GM10248 (cell line): ENCODE data around the gene ISCA1.

Experiments used
- CTCF ChIA-PET: fragments of 300-600 bp; sonication (Branson Sonifier 250); formaldehyde crosslinking; extraction: SDS; loops from one replicate; lab custom pipeline; 2021; ENCODE audit warnings: antibody characterized with exemption; lab: Yijun Ruan, JAX
- POLR2A ChIA-PET: fragments of 350-650 bp; sonication (Branson Sonifier 250); formaldehyde crosslinking; extraction: SDS; loops from one replicate; lab custom pipeline; 2020; ENCODE audit warnings: antibody characterized with exemption; lab: Yijun Ruan, JAX
- DNase-seq: peaks from one replicate; pipeline ENCODE4 v3.0.0; 2012; ENCODE audit errors: extremely low spot score
- TF ChIP-seq, protein P1 (sequence below): IDR thresholded peaks from 2 replicates; pipeline ENCODE4 v1.5.1; 2012; ENCODE audit warnings: mild to moderate bottlenecking, low read depth; ENCODE audit errors: extremely low read depth, missing control alignments, control extremely low read depth

Gene ISCA1

DNA sequence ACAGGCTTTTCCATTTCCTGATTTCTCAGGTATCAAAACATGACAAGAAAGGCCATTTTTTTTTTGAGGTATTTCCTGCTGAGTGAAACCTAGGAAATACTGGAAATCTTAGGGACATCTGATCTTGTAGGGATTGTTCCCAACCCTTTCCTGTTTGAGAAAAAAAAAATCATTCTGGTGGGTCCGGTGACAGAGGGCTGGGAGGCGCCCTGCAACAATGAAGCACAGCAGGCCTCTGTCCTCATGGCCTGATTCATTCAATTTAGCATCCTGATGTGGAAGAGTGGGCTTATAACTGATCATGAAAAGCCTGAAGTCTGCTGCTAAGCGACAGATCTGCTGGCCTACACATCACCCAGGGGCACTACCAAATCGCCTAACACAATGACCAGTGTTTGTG, 19.8 kb downstream of the ISCA1 start:
- DNase-seq, result no peak
- TF ChIP-seq, protein P1, sequence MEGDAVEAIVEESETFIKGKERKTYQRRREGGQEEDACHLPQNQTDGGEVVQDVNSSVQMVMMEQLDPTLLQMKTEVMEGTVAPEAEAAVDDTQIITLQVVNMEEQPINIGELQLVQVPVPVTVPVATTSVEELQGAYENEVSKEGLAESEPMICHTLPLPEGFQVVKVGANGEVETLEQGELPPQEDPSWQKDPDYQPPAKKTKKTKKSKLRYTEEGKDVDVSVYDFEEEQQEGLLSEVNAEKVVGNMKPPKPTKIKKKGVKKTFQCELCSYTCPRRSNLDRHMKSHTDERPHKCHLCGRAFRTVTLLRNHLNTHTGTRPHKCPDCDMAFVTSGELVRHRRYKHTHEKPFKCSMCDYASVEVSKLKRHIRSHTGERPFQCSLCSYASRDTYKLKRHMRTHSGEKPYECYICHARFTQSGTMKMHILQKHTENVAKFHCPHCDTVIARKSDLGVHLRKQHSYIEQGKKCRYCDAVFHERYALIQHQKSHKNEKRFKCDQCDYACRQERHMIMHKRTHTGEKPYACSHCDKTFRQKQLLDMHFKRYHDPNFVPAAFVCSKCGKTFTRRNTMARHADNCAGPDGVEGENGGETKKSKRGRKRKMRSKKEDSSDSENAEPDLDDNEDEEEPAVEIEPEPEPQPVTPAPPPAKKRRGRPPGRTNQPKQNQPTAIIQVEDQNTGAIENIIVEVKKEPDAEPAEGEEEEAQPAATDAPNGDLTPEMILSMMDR, result no peak
- ChIA-PET POLR2A (no interaction called here), CTCF (interaction anchor here (1.8 to 2.1 kb wide), 3 partner anchors 14 to 60 kb away, joined by 4 to 6 read pairs (median 5); no protein-coding TSS in a partner anchor)

DNA sequence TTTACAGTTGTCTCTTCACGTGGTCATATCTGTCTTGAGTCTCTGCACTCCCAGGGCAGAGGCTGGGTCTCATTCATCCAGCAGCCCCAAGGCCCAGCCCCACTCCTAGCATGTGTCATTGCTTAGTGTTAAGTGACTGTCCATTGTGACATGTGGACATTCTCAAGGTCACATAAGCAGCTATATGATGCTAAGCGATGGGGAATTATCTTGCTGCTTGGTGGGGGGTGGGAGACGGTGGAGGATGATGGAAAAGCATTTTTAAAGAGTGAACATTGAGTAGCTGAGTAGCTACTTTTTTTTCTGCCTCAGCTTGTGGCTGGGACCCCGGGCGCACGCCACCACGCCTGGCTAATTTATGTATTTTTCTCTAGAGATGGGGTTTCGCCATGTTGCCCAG, 22.8 kb downstream of the ISCA1 start, which contains the start of gene C9orf153:
Gene C9orf153 (minus strand): TSS at position 101 of the 400 bp plus-strand sequence. CDS start 30,054 bp downstream, outside the sequence.
- ChIA-PET POLR2A (no interaction called here), CTCF (interaction anchor here (1.5 kb wide), 1 partner anchor 17 kb away, joined by 4 read pairs; no protein-coding TSS in a partner anchor)
- DNase-seq, result no peak
- TF ChIP-seq, protein P1, result no peak

DNA sequence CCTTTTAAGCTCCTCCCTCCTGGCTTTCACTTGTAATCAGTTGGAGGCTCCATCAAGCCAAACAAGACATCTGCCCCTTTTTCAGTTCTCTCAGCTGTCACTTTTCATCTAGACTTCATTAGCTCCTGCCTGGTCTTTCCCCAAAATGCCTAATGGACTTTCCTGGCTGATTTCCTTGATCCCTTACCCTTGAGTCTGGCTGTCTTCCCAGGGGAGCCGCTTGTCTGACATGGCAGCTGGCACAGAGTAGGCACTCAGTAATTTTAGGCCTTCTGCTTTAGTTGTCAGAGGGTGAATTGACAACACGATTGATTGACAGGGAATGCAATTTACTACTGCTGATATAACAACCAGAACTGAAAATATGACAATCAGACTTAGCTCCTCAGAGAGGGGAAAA, 24.9 kb downstream of the ISCA1 start:
- ChIA-PET POLR2A (no interaction called here), CTCF (interaction anchor here (0.8 to 3.3 kb wide), 10 partner anchors 10 to 438 kb away, joined by 3 to 12 read pairs (median 3); no protein-coding TSS in a partner anchor)
- TF ChIP-seq, protein P1, result no peak
- no peak for DNase-seq

DNA sequence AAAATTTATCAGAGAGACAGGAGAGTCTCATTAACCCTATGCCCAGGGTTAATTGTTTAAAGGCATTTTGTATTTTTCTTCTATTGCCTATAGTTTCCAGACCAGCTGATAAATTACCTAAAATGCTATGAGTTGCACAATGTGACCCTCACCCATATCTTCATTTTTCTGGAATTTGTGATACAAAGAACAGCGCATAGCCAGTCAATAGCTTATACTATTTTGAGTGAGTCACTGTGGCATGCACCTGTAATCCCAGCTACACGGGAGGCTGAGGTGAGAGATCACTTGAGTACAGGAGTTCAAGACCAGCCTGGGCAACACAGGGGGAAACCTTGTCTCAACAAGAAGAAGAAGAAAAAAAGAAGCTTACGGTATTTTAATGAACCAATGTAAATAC, 25.7 kb downstream of the ISCA1 start:
- TF ChIP-seq, protein P1, result no peak
- POLR2A ChIA-PET, result no interaction called here
- no peak for DNase-seq
- CTCF ChIA-PET, result interaction anchor here (0.8 to 3.3 kb wide), 9 partner anchors 9 to 437 kb away, joined by 3 to 12 read pairs (median 3); no protein-coding TSS in a partner anchor

DNA sequence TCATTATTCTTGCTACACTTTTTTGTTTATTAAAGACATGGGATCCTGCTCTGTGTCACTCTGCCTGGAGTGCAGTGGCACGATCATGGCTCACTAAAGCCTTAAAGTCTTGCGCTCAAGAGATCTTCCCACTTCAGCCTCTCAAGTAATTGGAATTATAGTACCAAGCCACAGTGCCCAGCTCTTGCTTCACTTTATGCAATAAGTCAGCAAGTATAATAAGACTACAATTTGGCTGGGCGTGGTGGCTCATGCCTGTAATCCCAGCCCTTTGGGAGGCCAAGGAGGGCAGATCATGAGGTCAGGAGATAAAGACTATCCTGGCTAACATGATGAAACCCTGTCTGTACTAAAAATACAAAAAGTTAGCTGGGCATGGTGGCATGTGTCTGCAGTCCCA, 28.8 kb downstream of the ISCA1 start:
- DNase-seq, result no peak
- TF ChIP-seq, protein P1, result no peak
- ChIA-PET POLR2A (no interaction called here), CTCF (no interaction called here)

DNA sequence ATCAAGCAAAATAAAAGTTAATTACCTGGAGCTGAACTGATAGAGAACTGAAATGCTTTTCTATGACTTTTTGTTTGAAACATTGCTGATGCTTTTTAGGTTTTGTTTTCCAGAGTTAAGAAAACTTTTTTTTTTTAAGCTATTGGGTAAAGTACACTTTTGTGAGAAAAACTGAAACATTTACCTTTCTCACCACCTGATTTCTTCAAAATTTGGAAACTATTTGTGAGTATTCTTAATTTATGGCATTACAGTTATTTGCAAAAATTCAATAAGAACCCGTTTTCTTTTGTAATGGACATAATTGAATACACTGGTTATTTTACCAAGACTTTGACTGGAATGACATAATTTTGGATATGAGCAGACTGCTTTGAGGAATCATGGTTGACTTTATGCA, 29.5 kb downstream of the ISCA1 start:
- ChIA-PET CTCF (no interaction called here), POLR2A (no interaction called here)
- TF ChIP-seq, protein P1, result no peak
- no peak for DNase-seq
